Natural killer cell (primary cell): ENCODE results near the gene PLEKHF1. TPM values are rescaled to one million over a fixed set of nuclear protein-coding genes. Genes with fewer than 3 reads are reported as not detected.

Source experiments
- ATAC-seq, 3 donors: fragments of 150-1000 bp in 2 of 3; fragments of 200-7000 bp in 1 of 3; cut with Tn5 transposase; 1 replicate in 1 of 3; 2 replicates in 2 of 3; pipeline ENCODE4 v1.10.0; 2021; ENCODE audit warnings: mild to moderate bottlenecking in 2 of 3, moderate library complexity in 2 of 3
- DNase-seq, 2 donors: peaks; one replicate each; pipeline versions ENCODE4 v3.0.0 to v3.0.0-alpha.2; 2013 to 2021; ENCODE audit warnings: mixed read lengths in 1 of 2
- H3K27ac ChIP-seq: one replicate; pipeline ENCODE4 v1.5.1; 2013; ENCODE audit warnings: mild to moderate bottlenecking, low read length
- H3K27me3 ChIP-seq: one replicate; pipeline ENCODE4 v1.6.1; 2013; ENCODE audit warnings: low read length; ENCODE audit not compliant: control insufficient read depth, insufficient read depth
- H3K36me3 ChIP-seq: one replicate; pipeline ENCODE4 v1.6.1; 2013; ENCODE audit warnings: low read length; ENCODE audit not compliant: control insufficient read depth, insufficient read depth
- H3K4me1 ChIP-seq: one replicate; pipeline ENCODE4 v1.6.1; 2013; ENCODE audit warnings: low read length; ENCODE audit not compliant: control insufficient read depth, insufficient read depth
- H3K4me3 ChIP-seq: one replicate; pipeline ENCODE4 v1.5.1; 2013; ENCODE audit warnings: low read length
- H3K9me3 ChIP-seq: one replicate; pipeline ENCODE4 v1.6.1; 2013; ENCODE audit warnings: low read length; ENCODE audit not compliant: control insufficient read depth, insufficient read depth
- H3K27ac Mint-ChIP-seq, 2 donors: one replicate each; pipeline ENCODE4 v1.8.0; 2022; ENCODE audit warnings: mild to moderate bottlenecking in 2 of 2, mixed read lengths in 2 of 2, moderate library complexity in 1 of 2
- H3K27me3 Mint-ChIP-seq, 2 donors: one replicate each; pipeline ENCODE4 v1.8.0; 2022; ENCODE audit warnings: low read depth in 2 of 2, mixed read lengths in 2 of 2
- H3K36me3 Mint-ChIP-seq: one replicate; pipeline ENCODE4 v1.8.0; 2022; ENCODE audit warnings: mixed read lengths
- H3K4me1 Mint-ChIP-seq, 2 donors: one replicate each; pipeline ENCODE4 v1.8.0; 2022; ENCODE audit warnings: mixed read lengths in 2 of 2
- H3K4me3 Mint-ChIP-seq: one replicate; pipeline ENCODE4 v1.8.0; 2022; ENCODE audit warnings: mild to moderate bottlenecking, moderate library complexity, mixed read lengths
- H3K9me3 Mint-ChIP-seq, 2 donors: one replicate each; pipeline ENCODE4 v1.8.0; 2022; ENCODE audit warnings: mixed read lengths in 2 of 2
- WGBS: methylation state at CpG from one replicate; pipeline ENCODE4 v1.1.7; 2013; ENCODE audit warnings: missing lambda C conversion rate; ENCODE audit not compliant: insufficient coverage; 5-methylcytosine and 5-hydroxymethylcytosine counted together
- intact Hi-C: fragments of 100-400 bp; cut with micrococcal nuclease; formaldehyde crosslinking; loops from one replicate; pipeline ENCODE4 v1.14.2; 2022
- total RNA-seq, 4 donors: library from RNA; stranded (reverse); fragments of 120-200 nt in 1 of 4; gene quantifications; one replicate each; pipeline versions ENCODE4 v1.2.3 to v1.2.4, GENCODE V29; 2013 to 2022
- TF ChIP-seq, protein P1 (sequence below): fragments of 200-600 bp; IDR thresholded peaks from one replicate; pipeline ENCODE4 v1.8.0; 2022; ENCODE audit warnings: antibody characterized with exemption

The PLEKHF1 gene
- total RNA-seq, 3 donors from 2014 or later (not counting 1 experiment from before 2014, with no cell fraction given): 53.0 to 81.8 (median 53.8) TPM

DNA sequence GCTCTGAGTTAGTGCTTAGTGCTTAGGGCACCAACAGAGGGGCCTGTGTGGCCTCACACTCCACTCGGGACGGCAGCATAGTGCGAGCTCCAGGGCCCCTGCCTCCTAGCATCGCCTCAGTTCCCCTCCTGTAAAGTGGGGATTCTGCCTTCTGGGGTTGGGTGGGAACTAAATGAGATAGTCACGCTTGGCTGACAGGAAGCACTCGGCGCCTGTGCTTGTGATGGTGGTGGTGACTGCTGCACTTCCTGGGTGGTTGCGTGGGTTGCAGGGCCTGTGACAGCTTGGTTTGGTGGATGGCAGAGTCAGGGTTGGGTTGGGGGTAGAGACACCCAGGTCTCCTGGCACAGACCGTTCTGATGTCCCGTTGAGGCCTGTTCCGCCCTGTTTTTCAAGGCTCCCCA is 7.7 kb downstream of the PLEKHF1 start:
- intact Hi-C loops: loop anchor here (1.0 to 2.0 kb wide), 3 partner anchors 8 to 67 kb away; partner anchors contain the start of genes PLEKHF1 and POP4
- H3K4me3 ChIP-seq: peak overlapping the region; percentile 11
- Mint-ChIP-seq H3K27me3 (no peaks in the 10 kb centered on the region), H3K27ac (peak overlapping the region; percentile 94 to 98), H3K4me3 (peak overlapping the region; percentile 91), H3K9me3 (no peaks in the 10 kb centered on the region), H3K36me3 (no peaks in the 10 kb centered on the region), H3K4me1 (peaks cover 75 to 83% of the 10 kb centered on the region in 2 donors)
- TF ChIP-seq, protein P1, sequence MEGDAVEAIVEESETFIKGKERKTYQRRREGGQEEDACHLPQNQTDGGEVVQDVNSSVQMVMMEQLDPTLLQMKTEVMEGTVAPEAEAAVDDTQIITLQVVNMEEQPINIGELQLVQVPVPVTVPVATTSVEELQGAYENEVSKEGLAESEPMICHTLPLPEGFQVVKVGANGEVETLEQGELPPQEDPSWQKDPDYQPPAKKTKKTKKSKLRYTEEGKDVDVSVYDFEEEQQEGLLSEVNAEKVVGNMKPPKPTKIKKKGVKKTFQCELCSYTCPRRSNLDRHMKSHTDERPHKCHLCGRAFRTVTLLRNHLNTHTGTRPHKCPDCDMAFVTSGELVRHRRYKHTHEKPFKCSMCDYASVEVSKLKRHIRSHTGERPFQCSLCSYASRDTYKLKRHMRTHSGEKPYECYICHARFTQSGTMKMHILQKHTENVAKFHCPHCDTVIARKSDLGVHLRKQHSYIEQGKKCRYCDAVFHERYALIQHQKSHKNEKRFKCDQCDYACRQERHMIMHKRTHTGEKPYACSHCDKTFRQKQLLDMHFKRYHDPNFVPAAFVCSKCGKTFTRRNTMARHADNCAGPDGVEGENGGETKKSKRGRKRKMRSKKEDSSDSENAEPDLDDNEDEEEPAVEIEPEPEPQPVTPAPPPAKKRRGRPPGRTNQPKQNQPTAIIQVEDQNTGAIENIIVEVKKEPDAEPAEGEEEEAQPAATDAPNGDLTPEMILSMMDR: no peak
- ATAC-seq (peak; percentile 67 to 83 (median 80)), DNase-seq (peak; percentile 83 to 95)
- WGBS: 15% methylated on average over 11 of the region's 11 CpGs
- no peaks in the 10 kb centered on the region for H3K27me3 ChIP-seq
- H3K36me3 ChIP-seq: peaks cover 40% of the 10 kb centered on the region
- H3K4me1 ChIP-seq: peaks cover 100% of the 10 kb centered on the region
- H3K9me3 ChIP-seq: no peaks in the 10 kb centered on the region
- H3K27ac ChIP-seq: peak overlapping the region; percentile 96

DNA sequence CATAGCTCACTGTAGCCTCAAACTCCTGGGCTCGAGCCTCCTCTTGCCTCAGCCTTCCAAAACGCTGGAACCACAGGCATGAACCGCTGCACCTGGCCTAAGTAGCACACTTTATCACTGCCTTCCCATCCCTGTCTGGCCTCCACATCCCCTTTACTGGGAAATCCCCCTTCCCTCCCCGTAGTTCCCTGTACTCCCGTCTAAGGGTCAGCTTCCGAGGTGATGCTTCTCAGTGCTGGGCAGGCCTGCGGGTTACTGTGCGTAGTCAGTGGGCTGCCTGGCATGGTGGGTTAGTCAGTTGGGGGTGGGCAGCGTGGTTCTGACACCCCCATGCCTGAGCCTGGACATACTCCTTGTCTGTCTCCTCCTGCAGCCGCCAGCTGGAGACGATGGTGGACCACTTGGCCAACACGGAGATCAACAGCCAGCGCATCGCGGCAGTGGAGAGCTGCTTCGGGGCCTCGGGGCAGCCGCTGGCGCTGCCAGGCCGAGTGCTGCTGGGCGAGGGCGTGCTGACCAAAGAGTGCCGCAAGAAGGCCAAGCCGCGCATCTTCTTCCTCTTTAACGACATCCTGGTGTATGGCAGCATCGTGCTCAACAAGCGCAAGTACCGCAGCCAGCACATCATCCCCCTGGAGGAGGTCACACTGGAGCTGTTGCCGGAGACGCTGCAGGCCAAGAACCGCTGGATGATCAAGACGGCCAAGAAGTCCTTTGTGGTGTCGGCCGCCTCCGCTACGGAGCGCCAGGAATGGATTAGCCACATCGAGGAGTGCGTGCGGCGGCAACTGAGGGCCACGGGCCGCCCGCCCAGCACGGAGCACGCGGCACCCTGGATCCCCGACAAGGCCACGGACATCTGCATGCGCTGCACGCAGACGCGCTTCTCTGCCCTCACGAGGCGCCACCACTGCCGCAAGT is 8.4 kb downstream of the PLEKHF1 start:
- Mint-ChIP-seq H3K36me3 (no peaks in the 10 kb centered on the region), H3K9me3 (no peaks in the 10 kb centered on the region), H3K27me3 (no peaks in the 10 kb centered on the region), H3K4me1 (peaks cover 73 to 81% of the 10 kb centered on the region in 2 donors), H3K4me3 (peak overlapping the region; percentile 91), H3K27ac (peak overlapping the region; percentile 94 to 98)
- no peaks in the 10 kb centered on the region for H3K9me3 ChIP-seq
- intact Hi-C loops: loop anchor here (1.0 to 2.0 kb wide), 3 partner anchors 8 to 67 kb away; partner anchors contain the start of genes PLEKHF1 and POP4
- H3K4me3 ChIP-seq: peak overlapping the region; percentile 6
- no peaks in the 10 kb centered on the region for H3K27me3 ChIP-seq
- DNase-seq: peak in 1 of 2 donors; percentile 22
- peaks cover 100% of the 10 kb centered on the region for H3K4me1 ChIP-seq
- peaks cover 47% of the 10 kb centered on the region for H3K36me3 ChIP-seq
- peak overlapping the region; percentile 96 for H3K27ac ChIP-seq
- TF ChIP-seq, protein P1: no peak
- 73% methylated on average over 57 of the region's 57 CpGs for WGBS
- ATAC-seq: peak in 1 of 3 donors; percentile 1

DNA sequence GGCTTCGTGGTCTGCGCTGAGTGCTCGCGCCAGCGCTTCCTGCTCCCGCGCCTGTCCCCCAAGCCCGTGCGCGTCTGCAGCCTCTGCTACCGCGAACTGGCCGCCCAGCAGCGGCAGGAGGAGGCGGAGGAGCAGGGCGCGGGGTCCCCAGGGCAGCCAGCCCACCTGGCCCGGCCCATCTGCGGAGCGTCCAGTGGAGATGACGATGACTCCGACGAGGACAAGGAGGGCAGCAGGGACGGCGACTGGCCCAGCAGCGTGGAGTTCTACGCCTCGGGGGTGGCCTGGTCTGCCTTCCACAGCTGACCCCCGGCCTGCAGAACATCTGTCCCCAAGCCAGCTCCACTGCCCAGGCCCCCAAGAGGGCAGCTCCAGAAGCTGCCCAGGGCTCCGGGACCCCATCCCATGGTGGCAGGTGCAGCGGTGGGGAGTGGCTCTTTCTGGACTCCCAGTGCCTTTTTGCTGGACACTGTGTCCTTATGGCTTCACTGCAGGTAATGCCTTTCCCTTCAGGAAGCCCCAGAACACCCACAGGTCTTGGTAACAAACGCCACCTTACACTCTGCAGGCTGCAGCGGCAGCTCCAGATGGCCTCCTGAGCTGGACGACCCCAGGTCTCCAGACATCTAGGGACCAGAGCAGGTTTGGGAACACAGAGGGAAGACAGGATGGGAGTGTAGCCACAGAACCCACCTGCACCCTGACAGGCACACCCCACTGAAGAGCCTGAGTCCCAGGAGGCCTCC is 9.3 kb downstream of the PLEKHF1 start:
- no peak overlapping the region for H3K4me3 ChIP-seq
- no peaks in the 10 kb centered on the region for H3K36me3 Mint-ChIP-seq
- intact Hi-C loops: no loop called here
- H3K27me3 ChIP-seq: no peaks in the 10 kb centered on the region
- WGBS: 89% methylated on average over 34 of the region's 34 CpGs
- DNase-seq (no peak), ATAC-seq (no peak)
- peak overlapping the region; percentile 79 for H3K4me3 Mint-ChIP-seq
- no peaks in the 10 kb centered on the region for H3K9me3 ChIP-seq
- peak overlapping the region; percentile 94 to 98 for H3K27ac Mint-ChIP-seq
- peaks cover 46% of the 10 kb centered on the region for H3K36me3 ChIP-seq
- peak overlapping the region; percentile 96 for H3K27ac ChIP-seq
- TF ChIP-seq, protein P1: no peak
- no peaks in the 10 kb centered on the region for H3K27me3 Mint-ChIP-seq
- peaks cover 100% of the 10 kb centered on the region for H3K4me1 ChIP-seq
- H3K4me1 Mint-ChIP-seq: peaks cover 66 to 74% of the 10 kb centered on the region in 2 donors
- H3K9me3 Mint-ChIP-seq: no peaks in the 10 kb centered on the region
